Measurements from ENCODE around the gene MS4A13. TPM values are rescaled to one million over a fixed set of nuclear protein-coding genes. Genes with fewer than 3 reads are reported as not detected.
A peak's percentile ranks its signal among the peaks of the same experiment; 100 is the strongest.

MS4A13 gene
- total RNA-seq, 1 donor = not detected

DNA sequence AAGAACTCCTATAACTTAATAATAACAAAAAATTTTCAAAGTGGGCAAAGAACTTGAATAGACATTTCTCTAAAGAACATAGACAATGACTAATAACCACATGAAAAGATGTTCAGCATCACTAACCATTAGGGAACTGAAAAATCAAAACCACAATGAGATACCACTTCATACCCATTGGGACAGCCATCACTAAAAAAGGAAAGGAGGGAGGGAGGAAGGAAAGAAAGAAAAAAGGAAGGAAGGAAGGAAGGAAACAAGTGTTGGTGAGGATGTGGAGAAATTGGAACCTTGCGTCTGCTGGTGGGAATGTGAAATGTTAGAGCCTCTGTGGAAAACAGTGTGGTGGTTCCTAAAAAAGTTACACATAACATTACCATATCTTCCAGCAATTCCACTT is 55.8 kb downstream of the MS4A13 start:
- H3K79me2 ChIP-seq (ENCODE audit: insufficient read depth, low read length) = no peaks in the 10 kb centered on the region
- H3K36me3 ChIP-seq (ENCODE audit: insufficient read depth, low read length) = no peaks in the 10 kb centered on the region
- no peak overlapping the region for H2AFZ ChIP-seq (ENCODE audit: low read length)
- H3K9me3 ChIP-seq (ENCODE audit: low read depth, low read length) = no peaks in the 10 kb centered on the region
- no peak for DNase-seq (ENCODE audit: insufficient read length, low spot score, missing footprints)
- H3K4me3 ChIP-seq (ENCODE audit: insufficient read depth, low read length) = no peak overlapping the region
- no peaks in the 10 kb centered on the region for H3K27me3 ChIP-seq (ENCODE audit: insufficient read depth, low read length)
- no peak overlapping the region for H3K4me2 ChIP-seq (ENCODE audit: insufficient read depth, low read length)
- TF ChIP-seq, protein P1, sequence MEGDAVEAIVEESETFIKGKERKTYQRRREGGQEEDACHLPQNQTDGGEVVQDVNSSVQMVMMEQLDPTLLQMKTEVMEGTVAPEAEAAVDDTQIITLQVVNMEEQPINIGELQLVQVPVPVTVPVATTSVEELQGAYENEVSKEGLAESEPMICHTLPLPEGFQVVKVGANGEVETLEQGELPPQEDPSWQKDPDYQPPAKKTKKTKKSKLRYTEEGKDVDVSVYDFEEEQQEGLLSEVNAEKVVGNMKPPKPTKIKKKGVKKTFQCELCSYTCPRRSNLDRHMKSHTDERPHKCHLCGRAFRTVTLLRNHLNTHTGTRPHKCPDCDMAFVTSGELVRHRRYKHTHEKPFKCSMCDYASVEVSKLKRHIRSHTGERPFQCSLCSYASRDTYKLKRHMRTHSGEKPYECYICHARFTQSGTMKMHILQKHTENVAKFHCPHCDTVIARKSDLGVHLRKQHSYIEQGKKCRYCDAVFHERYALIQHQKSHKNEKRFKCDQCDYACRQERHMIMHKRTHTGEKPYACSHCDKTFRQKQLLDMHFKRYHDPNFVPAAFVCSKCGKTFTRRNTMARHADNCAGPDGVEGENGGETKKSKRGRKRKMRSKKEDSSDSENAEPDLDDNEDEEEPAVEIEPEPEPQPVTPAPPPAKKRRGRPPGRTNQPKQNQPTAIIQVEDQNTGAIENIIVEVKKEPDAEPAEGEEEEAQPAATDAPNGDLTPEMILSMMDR (IDR thresholded peaks at IDR 0.05; ENCODE audit: extremely low read depth, low read depth, low read length) = no peak
- H3K27ac ChIP-seq (ENCODE audit: low read depth, low read length) = no peak overlapping the region
- H3K4me1 ChIP-seq (ENCODE audit: insufficient read depth, low read length) = no peaks in the 10 kb centered on the region
- H4K20me1 ChIP-seq (ENCODE audit: insufficient read depth, low read length) = no peaks in the 10 kb centered on the region

DNA sequence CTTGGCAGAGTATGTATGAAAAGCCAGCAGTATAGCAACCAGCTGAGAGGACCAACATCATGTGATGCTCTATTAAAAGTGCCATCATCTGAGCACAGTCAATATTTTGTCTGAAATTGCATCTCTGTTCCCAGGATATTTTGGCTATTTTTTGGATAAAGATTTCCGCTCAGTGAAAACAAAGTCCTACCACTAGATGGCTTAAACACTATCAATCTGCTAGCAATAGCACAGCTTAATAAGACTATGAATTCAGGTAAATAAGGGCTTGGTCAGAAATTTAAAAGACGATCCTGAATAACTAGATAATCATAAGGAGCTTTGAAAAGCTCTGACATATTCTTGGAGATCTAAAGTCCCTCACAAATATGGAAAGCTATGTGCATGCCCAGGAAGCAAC is 74.4 kb downstream of the MS4A13 start:
- H4K20me1 ChIP-seq (ENCODE audit: insufficient read depth, low read length) = no peaks in the 10 kb centered on the region
- H3K9me3 ChIP-seq (ENCODE audit: low read depth, low read length) = no peaks in the 10 kb centered on the region
- TF ChIP-seq, protein P1 (IDR thresholded peaks at IDR 0.05; ENCODE audit: extremely low read depth, low read depth, low read length) = peak; percentile 9
- no peak overlapping the region for H3K4me3 ChIP-seq (ENCODE audit: insufficient read depth, low read length)
- H3K27ac ChIP-seq (ENCODE audit: low read depth, low read length) = no peak overlapping the region
- no peak overlapping the region for H3K4me2 ChIP-seq (ENCODE audit: insufficient read depth, low read length)
- H2AFZ ChIP-seq (ENCODE audit: low read length) = no peak overlapping the region
- H3K79me2 ChIP-seq (ENCODE audit: insufficient read depth, low read length) = no peaks in the 10 kb centered on the region
- no peaks in the 10 kb centered on the region for H3K36me3 ChIP-seq (ENCODE audit: insufficient read depth, low read length)
- no peaks in the 10 kb centered on the region for H3K4me1 ChIP-seq (ENCODE audit: insufficient read depth, low read length)
- DNase-seq (ENCODE audit: insufficient read length, low spot score, missing footprints) = no peak
- H3K27me3 ChIP-seq (ENCODE audit: insufficient read depth, low read length) = no peaks in the 10 kb centered on the region

Other genes with a start within 250 kb of the MS4A13 start
- gene MS4A4A, start 234.7 kb upstream of the MS4A13 start, total RNA-seq = under 0.01 and 0.36 TPM in 2 replicates
- gene MS4A6E, start 188.1 kb upstream of the MS4A13 start, total RNA-seq = not detected in 2 replicates
- gene MS4A7, start 136.9 kb upstream of the MS4A13 start, total RNA-seq = under 0.01 and 0.36 TPM in 2 replicates
- gene MS4A14, start 118.9 kb upstream of the MS4A13 start, total RNA-seq = not detected in 2 replicates
- gene MS4A5, start 85.8 kb upstream of the MS4A13 start, total RNA-seq = not detected in 2 replicates
- not detected in 2 replicates for gene MS4A1, start 59.5 kb upstream of the MS4A13 start, total RNA-seq
- not detected in 2 replicates for gene MS4A12, start 22.6 kb upstream of the MS4A13 start, total RNA-seq
- gene MS4A8, start 184.2 kb downstream of the MS4A13 start, total RNA-seq = not detected in 2 replicates
- gene MS4A18, start 209.3 kb downstream of the MS4A13 start, total RNA-seq = not detected in 2 replicates
- not detected in 2 replicates for gene MS4A15, start 241.5 kb downstream of the MS4A13 start, total RNA-seq

Measured in osteoblast (primary cell).